Thyroid gland (tissue), 4 donors: ENCODE measurements around the gene GPR148.

ENCODE experiments used
- CTCF ChIP-seq, 6 experiments: fragments of 200-600 bp in 3 of 6; fragments of 450-650 bp in 3 of 6; sonication (generic) in 3 of 6; IDR thresholded peaks; one replicate each; pipeline ENCODE4 v1.5.1; 2016 to 2019; ENCODE audit warnings: antibody characterized with exemption in 6 of 6, mild to moderate bottlenecking in 2 of 6, inconsistent platforms in 1 of 6, moderate library complexity in 1 of 6
- POLR2A ChIP-seq, 2 donors: fragments of 450-650 bp; IDR thresholded peaks; one replicate each; pipeline ENCODE4 v1.6.1; 2017; ENCODE audit warnings: antibody characterized with exemption in 2 of 2, mild to moderate bottlenecking in 2 of 2, moderate library complexity in 1 of 2

GRCh38 chr2:130759906-130760753, 31.3 kb downstream of the GPR148 start:
- TF ChIP-seq POLR2A (IDR thresholded peaks at IDR 0.05) (no peak), CTCF (IDR thresholded peaks at IDR 0.05) (no peak)
